GM12878 (cell line): Measurements from ENCODE around the gene SENP8. TPM values are rescaled to one million over a fixed set of nuclear protein-coding genes. Genes with fewer than 3 reads are reported as not detected.

Experiments used
- ATAC-seq: fragments of 200-7000 bp; cut with Tn5 transposase; 3 replicates; pipeline ENCODE4 v1.9.1; 2020; ENCODE audit warnings: mild to moderate bottlenecking, moderate library complexity
- BruUV-seq: library from RNA; stranded (reverse); fragments of 400-500 nt; replicated peaks from 2 replicates; lab custom pipeline; 2021; lab: Mats Ljungman, UMichigan
- CTCF ChIA-PET: fragments of 300-600 bp; sonication (Branson Sonifier 250); formaldehyde crosslinking; extraction: SDS; loops from one replicate; lab custom pipeline; 2021; ENCODE audit warnings: inconsistent platforms; lab: Yijun Ruan, JAX
- POLR2A ChIA-PET: fragments of 350-600 bp; formaldehyde crosslinking; extraction: SDS; loops from one replicate; lab custom pipeline; 2021; ENCODE audit warnings: inconsistent platforms; lab: Charles Lee
- RAD21 ChIA-PET: fragments of 300-600 bp; sonication (Branson Sonifier 250); formaldehyde crosslinking; loops from one replicate; lab custom pipeline; 2023; ENCODE audit warnings: antibody characterized with exemption; ENCODE audit not compliant: unreplicated experiment; lab: Charles Lee
- SMC1A ChIA-PET: fragments of 300-600 bp; sonication (Branson Sonifier 250); formaldehyde crosslinking; loops from one replicate; lab custom pipeline; 2023; ENCODE audit not compliant: unreplicated experiment, uncharacterized antibody; lab: Charles Lee
- DNase-seq: peaks from one replicate; pipeline ENCODE4 v3.0.0-alpha.2; 2011; ENCODE audit warnings: low read depth, low spot score
- FAIRE-seq: peaks from 3 replicates; lab custom pipeline; 2011; peaks lifted over from hg19 to GRCh38; lab: Jason Lieb, UNC
- H2AFZ ChIP-seq: 2 replicates; pipeline ENCODE4 v1.6.0; 2011; ENCODE audit warnings: low read depth, low read length, control low read depth; ENCODE audit not compliant: control insufficient read depth
- H3K27ac ChIP-seq: 2 replicates; pipeline ENCODE4 v1.5.1; 2011; ENCODE audit warnings: control low read depth; ENCODE audit not compliant: control insufficient read depth, insufficient read depth
- H3K27me3 ChIP-seq, 2 experiments: replicated peaks in 1 of 2; 2 replicates each; pipeline versions ENCODE4 v1.6.0 to v1.6.1; 2011; ENCODE audit warnings: low read length in 1 of 2; ENCODE audit not compliant: control insufficient read depth in 2 of 2, insufficient read depth in 2 of 2
- H3K36me3 ChIP-seq, 2 experiments: 2 replicates each; pipeline ENCODE4 v1.5.1; 2011; ENCODE audit warnings: low read length in 1 of 2; ENCODE audit not compliant: control insufficient read depth in 2 of 2, insufficient read depth in 2 of 2
- H3K4me1 ChIP-seq: 2 replicates; pipeline ENCODE4 v1.6.1; 2011; ENCODE audit warnings: mild to moderate bottlenecking, low read length, moderate library complexity, mixed read lengths; ENCODE audit not compliant: control insufficient read depth, insufficient read depth
- H3K4me2 ChIP-seq: 2 replicates; pipeline ENCODE4 v1.6.0; 2011; ENCODE audit warnings: control low read depth; ENCODE audit not compliant: control insufficient read depth, insufficient read depth
- H3K4me3 ChIP-seq: fragments of 200-600 bp; sonication (generic); 2 replicates; pipeline ENCODE4 v1.5.1; 2016
- H3K79me2 ChIP-seq: 2 replicates; pipeline ENCODE4 v1.6.0; 2011; ENCODE audit warnings: low read length; ENCODE audit not compliant: control insufficient read depth, insufficient read depth
- H3K9ac ChIP-seq: 2 replicates; pipeline ENCODE4 v1.8.0; 2011; ENCODE audit warnings: low read length, control low read depth, mixed read lengths; ENCODE audit not compliant: control insufficient read depth, insufficient read depth
- H3K9me3 ChIP-seq: replicated peaks from 3 replicates; pipeline ENCODE4 v1.5.1; 2011; ENCODE audit warnings: mild to moderate bottlenecking, low read length; ENCODE audit not compliant: control insufficient read depth, insufficient read depth
- H4K20me1 ChIP-seq: 2 replicates; pipeline ENCODE4 v1.6.0; 2011; ENCODE audit not compliant: control insufficient read depth, insufficient read depth
- ATF7 ChIP-seq: fragments of 450-650 bp; IDR thresholded peaks from 2 replicates; pipeline ENCODE4 v1.6.1; 2016; ENCODE audit warnings: low read depth, mild to moderate bottlenecking
- CBFB ChIP-seq: IDR thresholded peaks from 2 replicates; pipeline ENCODE4 v1.6.1; 2016; ENCODE audit warnings: antibody characterized with exemption, low read depth
- CHD4 ChIP-seq: fragments of 200-600 bp; sonication (generic); IDR thresholded peaks from 2 replicates; pipeline ENCODE4 v1.6.1; 2016; ENCODE audit warnings: mild to moderate bottlenecking
- EED ChIP-seq: sonication (generic); IDR thresholded peaks from 2 replicates; pipeline ENCODE4 v1.6.1; 2016; ENCODE audit warnings: antibody characterized with exemption, low read depth
- EGR1 ChIP-seq, 2 experiments: IDR thresholded peaks; 1 replicate in 1 of 2; 2 replicates in 1 of 2; pipeline ENCODE4 v1.6.1; 2011 to 2012; ENCODE audit warnings: low read depth in 2 of 2, low read length in 2 of 2, borderline replicate concordance in 1 of 2, mild to moderate bottlenecking in 1 of 2, moderate library complexity in 1 of 2
- GABPA ChIP-seq: IDR thresholded peaks from 2 replicates; pipeline ENCODE4 v1.6.1; 2014; ENCODE audit warnings: antibody characterized with exemption, low read depth, mild to moderate bottlenecking, inconsistent platforms
- GATAD2B ChIP-seq: fragments of 450-650 bp; conservative IDR thresholded peaks from 2 replicates; pipeline ENCODE4 v1.6.1; 2017; ENCODE audit warnings: low read depth, mild to moderate bottlenecking, moderate library complexity
- HDGF ChIP-seq: fragments of 450-650 bp; IDR thresholded peaks from 2 replicates; pipeline ENCODE4 v1.6.1; 2016; ENCODE audit warnings: antibody characterized with exemption
- IRF5 ChIP-seq: fragments of 450-650 bp; IDR thresholded peaks from 2 replicates; pipeline ENCODE4 v1.6.1; 2017; ENCODE audit warnings: borderline replicate concordance
- KDM1A ChIP-seq: fragments of 200-600 bp; sonication (generic); IDR thresholded peaks from 2 replicates; pipeline ENCODE4 v1.6.1; 2016; ENCODE audit warnings: borderline replicate concordance
- MEF2A ChIP-seq: IDR thresholded peaks from 2 replicates; pipeline ENCODE4 v1.6.1; 2011; ENCODE audit warnings: low read depth, mild to moderate bottlenecking, low read length, moderate library complexity; ENCODE audit not compliant: insufficient read depth
- MYC ChIP-seq: IDR thresholded peaks from 2 replicates; pipeline ENCODE4 v1.6.1; 2011; ENCODE audit warnings: mild to moderate bottlenecking, low read length, moderate library complexity, inconsistent platforms; ENCODE audit not compliant: insufficient read depth, insufficient replicate concordance, insufficient read length, severe bottlenecking
- NFIC ChIP-seq: IDR thresholded peaks from 2 replicates; pipeline ENCODE4 v1.6.1; 2012; ENCODE audit warnings: low read depth, mild to moderate bottlenecking, inconsistent platforms, low read length, moderate library complexity
- RFX5 ChIP-seq: IDR thresholded peaks from 2 replicates; pipeline ENCODE4 v1.6.1; 2011; ENCODE audit warnings: low read depth, low read length, improper control_type of control experiment
- TARDBP ChIP-seq: IDR thresholded peaks from 2 replicates; pipeline ENCODE4 v1.6.1; 2016; ENCODE audit warnings: borderline replicate concordance
- TBL1XR1 ChIP-seq: IDR thresholded peaks from 2 replicates; pipeline ENCODE4 v1.6.1; 2012; ENCODE audit warnings: low read depth, low read length, improper control_type of control experiment
- USF2 ChIP-seq: IDR thresholded peaks from 2 replicates; pipeline ENCODE4 v1.6.1; 2011; ENCODE audit warnings: low read depth, low read length, improper control_type of control experiment, borderline replicate concordance
- ZBTB11 ChIP-seq: fragments of 450-650 bp; formaldehyde crosslinking; IDR thresholded peaks from 2 replicates; pipeline ENCODE4 v1.5.0; 2022; ENCODE audit warnings: mild to moderate bottlenecking, missing genetic modification characterization
- ZNF274 ChIP-seq: IDR thresholded peaks from one replicate; pipeline ENCODE4 v1.8.0; 2011; ENCODE audit not compliant: insufficient read length, insufficient read depth
- WGBS: methylation state at CpG from one replicate; pipeline ENCODE4 v1.1.6; 2016; ENCODE audit warnings: low lambda C conversion rate; ENCODE audit not compliant: insufficient replicate concordance, insufficient coverage; ENCODE audit errors: missing lambda C conversion rate; 5-methylcytosine and 5-hydroxymethylcytosine counted together
- in situ Hi-C: fragments of 300-500 bp; cut with MboI; formaldehyde crosslinking; loops from 9 replicates; pipeline ENCODE4 v1.14.3; 2018; ENCODE audit warnings: mixed read lengths
- intact Hi-C: fragments of 100-400 bp; cut with micrococcal nuclease; formaldehyde crosslinking; loops from one replicate; pipeline ENCODE4 v1.14.2; 2022; ENCODE audit not compliant: unreplicated experiment
- polyA plus RNA-seq, 11 experiments: library from polyadenylated mRNA; depleted of rRNA in 4 of 11; unstranded in 6 of 11; stranded (reverse) in 5 of 11; fragments of >200 nt; fragmentation: Nextera tagmentation in 4 of 11; fragmentation: Illumina TruSeq in 1 of 11; extraction: Ambion mirVana in 4 of 11; extraction: Trizol in 1 of 11; gene quantifications; 1 replicate in 1 of 11; 2 replicates in 10 of 11; pipeline versions ENCODE4 v1.2.1 to v1.2.3, GENCODE V29; 2011 to 2016; ENCODE audit warnings: inconsistent platforms in 2 of 11, missing spikeins in 2 of 11, low read depth in 1 of 11
- total RNA-seq, 4 experiments: library from RNA; depleted of rRNA in 3 of 4; stranded (reverse); fragments of >200 nt in 3 of 4; fragmentation: Illumina TruSeq in 1 of 4; extraction: Trizol in 1 of 4; gene quantifications; 2 replicates each; pipeline versions ENCODE4 v1.2.1 to v1.2.3, GENCODE V29; 2013 to 2021

SENP8 gene
- total and polyA plus RNA-seq, 10 of the 15 experiments (the other 5 are each of a cell fraction or from before 2014, with no cell fraction given): 0.87 to 5.6 (median 2.2) TPM

- no peak overlapping the region for H3K4me3 ChIP-seq
- in situ Hi-C loops: no loop called here
- ChIA-PET RAD21 (interaction anchor here (0.6 to 1.0 kb wide), 2 partner anchors 23 to 261 kb away, joined by 3 to 4 read pairs; no protein-coding TSS in a partner anchor), SMC1A (interaction anchor here (0.6 to 2.0 kb wide), 8 partner anchors 13 to 61 kb away, joined by 3 to 8 read pairs (median 4); no protein-coding TSS in a partner anchor), POLR2A (interaction anchor here (0.6 to 1.4 kb wide), 5 partner anchors 16 to 133 kb away, joined by 3 to 7 read pairs (median 4); partner anchors contain the start of genes MYO9A and SENP8), CTCF (interaction anchor here (0.7 to 1.5 kb wide), 2 partner anchors 9 to 16 kb away, joined by 3 to 10 read pairs; no protein-coding TSS in a partner anchor)
- H4K20me1 ChIP-seq: no peaks in the 10 kb centered on the region
- WGBS: 97% methylated on average over 3 of the region's 3 CpGs
- no peak overlapping the region for H3K9ac ChIP-seq
- no TSS peak for BruUV-seq
- H3K36me3 ChIP-seq: no peaks in the 10 kb centered on the region
- TF ChIP-seq KDM1A (no peak), MYC (no peak), ATF7 (no peak), CBFB (no peak), RFX5 (no peak), CHD4 (no peak), ZBTB11 (no peak), TARDBP (no peak), ZNF274 (no peak), GATAD2B (no peak), EED (no peak), IRF5 (no peak), USF2 (no peak), GABPA (no peak), NFIC (no peak), HDGF (no peak), MEF2A (no peak), EGR1 (IDR thresholded peaks at IDR 0.05; ENCODE audit: borderline replicate concordance in 1 of 2, low read depth in 2 of 2, low read length in 2 of 2) (no peak), TBL1XR1 (no peak)
- H3K9me3 ChIP-seq: no peaks in the 10 kb centered on the region
- peaks cover 20% of the 10 kb centered on the region for H3K4me1 ChIP-seq
- ATAC-seq (no peak), DNase-seq (no peak), FAIRE-seq (no peak)
- intact Hi-C loops: loop anchor here (5.0 kb wide), 1 partner anchor 63 kb away; no protein-coding TSS in a partner anchor
- no peak overlapping the region for H3K4me2 ChIP-seq
- no peak overlapping the region for H2AFZ ChIP-seq
- H3K27ac ChIP-seq: no peak overlapping the region
- H3K27me3 ChIP-seq: no peaks in the 10 kb centered on the region
- no peaks in the 10 kb centered on the region for H3K79me2 ChIP-seq
These were observed 21.9 kb downstream of the SENP8 start for GRCh38 chr15:72140088-72140487.
